ENCODE measurements around the gene KCNA2.
A peak's percentile ranks its signal among the peaks of the same experiment; 100 is the strongest.

Gene KCNA2
- total RNA-seq, result 2.2 to 4.3 reads per million in 2 donors

DNA sequence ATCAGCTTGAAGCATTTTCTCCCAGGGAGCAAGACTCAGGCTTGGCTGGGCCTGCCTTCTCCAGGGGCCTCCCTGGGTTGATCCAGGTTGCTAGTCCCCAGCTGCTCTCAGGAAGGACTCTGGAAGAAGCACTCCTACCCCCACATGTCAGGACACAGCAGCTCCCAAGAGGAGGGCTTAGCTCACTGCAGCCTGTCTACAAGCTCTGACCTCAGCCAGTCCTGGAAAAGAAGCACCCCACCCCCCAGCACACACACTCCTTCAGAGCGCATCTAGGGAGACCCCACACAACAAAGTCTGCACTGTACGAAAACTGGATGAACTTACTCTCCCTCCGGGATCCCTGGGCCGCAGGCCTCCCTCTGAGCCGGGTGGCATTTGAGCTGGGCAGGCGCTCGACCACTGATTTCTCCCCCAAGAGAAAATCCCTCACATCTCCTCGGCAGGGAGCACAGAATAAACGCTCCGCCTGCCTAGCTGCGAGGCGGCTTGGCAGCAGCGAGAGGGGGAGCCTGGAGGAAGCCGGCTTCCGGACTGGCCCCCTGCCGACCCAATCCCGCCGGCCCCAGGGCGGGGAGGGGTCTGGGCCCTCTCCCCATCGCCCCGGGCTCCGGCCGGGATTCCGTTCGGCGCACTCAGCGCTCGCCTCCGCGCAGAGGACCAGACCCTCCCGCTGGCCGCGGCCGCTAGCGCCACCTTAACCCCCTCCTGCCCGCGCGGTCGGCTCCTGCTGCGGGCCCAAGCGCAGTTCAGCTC lies at the start of gene KCNA2:
Gene KCNA2, minus strand, starts transcription at position 458 of the 756 bp plus-strand sequence. CDS start 1,576 bp downstream, outside the sequence.
- no peak for DNase-seq

DNA sequence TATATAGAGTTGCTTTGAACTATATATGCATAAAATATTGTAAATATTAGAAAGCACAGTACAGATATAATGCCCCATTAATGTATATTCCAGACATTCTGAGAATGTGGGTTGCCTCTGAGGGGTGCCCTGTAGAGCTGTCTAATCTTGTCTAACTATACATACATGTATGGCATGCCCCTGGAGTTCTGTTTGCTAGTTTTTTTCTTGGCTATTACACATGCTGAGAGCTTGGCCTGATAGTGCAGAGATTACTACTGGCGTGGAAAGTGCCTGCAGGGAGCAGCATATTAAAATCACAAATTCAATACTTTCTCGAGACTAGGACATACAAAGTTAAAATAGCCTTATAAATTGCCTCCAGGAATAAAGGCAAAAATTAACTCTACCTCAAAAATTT lies 44.5 kb upstream of the KCNA2 start:
- no peak for DNase-seq

DNA sequence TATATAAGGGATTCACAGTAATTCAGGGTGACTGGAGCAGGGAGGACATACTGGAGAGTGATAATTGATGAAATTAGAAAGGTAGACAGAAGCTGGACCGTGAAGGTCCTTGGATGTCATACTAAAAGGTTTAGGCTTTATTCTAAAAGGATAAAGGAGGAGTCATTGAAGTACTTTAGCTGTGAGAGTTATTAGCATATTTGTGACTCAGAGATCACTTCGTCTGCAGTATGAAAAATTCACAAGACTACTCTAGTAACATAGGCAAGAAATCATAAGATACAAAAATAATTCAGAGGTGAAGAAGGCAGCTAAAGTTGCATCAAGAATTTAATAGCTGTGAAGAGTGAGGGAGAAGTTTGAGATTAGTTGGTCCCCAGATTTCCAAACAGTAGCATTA lies 42.3 kb upstream of the KCNA2 start:
- DNase-seq, result no peak

GRCh38 chr1:110647254-110647891 lies 41.2 kb upstream of the KCNA2 start:
- no peak for DNase-seq

- DNase-seq, result no peak
These were observed 39.9 kb upstream of the KCNA2 start for GRCh38 chr1:110645821-110646735.

DNA sequence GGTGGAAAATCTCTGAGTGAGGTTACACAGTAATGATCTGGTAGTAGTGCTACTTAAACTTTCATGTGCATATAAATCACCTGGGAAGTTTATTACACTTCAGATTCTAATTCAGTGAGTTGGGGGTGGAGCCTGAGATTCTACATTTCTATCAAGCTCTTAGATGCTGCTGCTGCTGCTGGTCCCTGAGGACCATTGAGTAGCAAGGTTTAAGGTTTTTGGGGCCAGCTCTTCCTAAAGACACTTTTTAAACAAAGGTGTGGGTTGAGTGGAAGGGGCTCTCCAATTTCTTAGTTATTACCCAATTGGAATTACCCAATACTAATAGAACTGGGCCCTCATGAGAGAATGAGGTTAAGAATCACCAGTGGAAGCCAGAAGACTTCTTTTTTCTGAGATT lies 39.1 kb upstream of the KCNA2 start:
- no peak for DNase-seq

DNA sequence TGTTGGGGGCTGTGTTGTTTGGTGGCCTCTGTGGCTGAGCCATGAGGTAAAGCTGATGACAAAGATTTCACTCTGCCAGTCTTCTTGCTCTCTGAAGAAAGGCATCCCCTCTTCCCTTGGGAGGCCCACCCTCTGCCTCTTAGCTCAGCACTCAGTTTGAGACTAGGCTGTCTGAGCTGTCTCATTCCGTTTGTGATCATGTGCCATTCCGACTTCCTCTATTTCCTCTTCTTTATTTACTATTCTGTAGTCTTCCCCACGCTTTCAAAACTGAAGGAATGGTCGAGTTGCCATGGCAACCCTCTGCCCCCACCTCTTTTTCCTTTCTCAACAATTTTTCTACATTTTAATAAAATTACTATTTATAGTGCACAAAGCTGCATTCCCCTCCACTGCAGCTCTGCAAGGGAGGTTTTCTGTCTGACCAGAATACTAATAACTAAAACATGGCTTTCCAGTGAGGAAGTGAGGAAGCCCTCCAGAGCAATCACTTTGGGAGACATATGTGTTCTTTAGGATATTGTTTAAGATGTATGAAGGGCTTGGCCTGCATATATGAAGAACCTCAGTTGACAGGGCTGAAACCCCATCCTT lies 37.8 kb upstream of the KCNA2 start:
- DNase-seq, result no peak

- DNase-seq, result no peak
These were observed 33.7 kb upstream of the KCNA2 start for GRCh38 chr1:110639724-110640386.

DNA sequence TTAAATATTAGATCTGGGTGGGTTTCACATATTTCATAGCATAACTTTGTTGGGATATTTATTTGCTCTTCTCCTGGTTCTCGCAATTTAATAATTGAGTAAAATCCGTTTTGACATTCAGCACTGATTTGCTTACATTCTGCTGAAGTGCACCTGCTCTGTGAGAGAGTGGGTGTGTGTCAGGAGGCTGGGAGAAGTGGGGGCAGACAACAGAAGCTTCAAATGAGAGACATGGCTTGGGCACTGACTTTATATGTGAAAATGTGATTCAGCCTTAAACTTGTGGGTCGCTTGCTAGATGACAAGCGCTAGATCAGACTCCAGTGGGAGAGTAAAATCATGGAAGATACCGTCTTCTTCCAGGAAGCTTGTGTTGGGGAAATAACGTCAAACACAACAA lies 32.4 kb upstream of the KCNA2 start:
- no peak for DNase-seq

GRCh38 chr1:110638058-110638457 lies 31.9 kb upstream of the KCNA2 start:
- no peak for DNase-seq

- no peak for DNase-seq
These were observed 31.3 kb upstream of the KCNA2 start for GRCh38 chr1:110637475-110637874.

GRCh38 chr1:110636149-110636935 lies 30.2 kb upstream of the KCNA2 start:
- no peak for DNase-seq

DNA sequence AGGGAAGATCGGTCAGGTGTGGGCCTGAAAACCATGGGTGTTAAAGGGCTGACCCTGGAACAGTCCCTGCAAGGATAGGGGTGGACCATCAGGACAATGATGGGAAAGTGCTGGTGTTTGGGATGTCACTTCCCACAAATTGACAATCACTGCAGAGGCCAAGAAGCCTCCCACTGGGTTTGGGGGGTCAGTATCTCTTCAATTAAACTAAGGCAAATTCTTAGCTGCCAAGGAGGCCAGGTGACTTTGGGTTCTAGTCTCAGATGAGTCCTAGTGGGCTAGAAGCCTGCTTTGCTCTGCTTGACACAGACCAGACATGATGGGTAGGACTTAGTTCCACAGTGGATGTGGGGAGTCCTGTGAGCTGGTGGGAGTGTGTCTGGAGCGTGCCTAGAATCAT lies 29.3 kb upstream of the KCNA2 start:
- no peak for DNase-seq

DNA sequence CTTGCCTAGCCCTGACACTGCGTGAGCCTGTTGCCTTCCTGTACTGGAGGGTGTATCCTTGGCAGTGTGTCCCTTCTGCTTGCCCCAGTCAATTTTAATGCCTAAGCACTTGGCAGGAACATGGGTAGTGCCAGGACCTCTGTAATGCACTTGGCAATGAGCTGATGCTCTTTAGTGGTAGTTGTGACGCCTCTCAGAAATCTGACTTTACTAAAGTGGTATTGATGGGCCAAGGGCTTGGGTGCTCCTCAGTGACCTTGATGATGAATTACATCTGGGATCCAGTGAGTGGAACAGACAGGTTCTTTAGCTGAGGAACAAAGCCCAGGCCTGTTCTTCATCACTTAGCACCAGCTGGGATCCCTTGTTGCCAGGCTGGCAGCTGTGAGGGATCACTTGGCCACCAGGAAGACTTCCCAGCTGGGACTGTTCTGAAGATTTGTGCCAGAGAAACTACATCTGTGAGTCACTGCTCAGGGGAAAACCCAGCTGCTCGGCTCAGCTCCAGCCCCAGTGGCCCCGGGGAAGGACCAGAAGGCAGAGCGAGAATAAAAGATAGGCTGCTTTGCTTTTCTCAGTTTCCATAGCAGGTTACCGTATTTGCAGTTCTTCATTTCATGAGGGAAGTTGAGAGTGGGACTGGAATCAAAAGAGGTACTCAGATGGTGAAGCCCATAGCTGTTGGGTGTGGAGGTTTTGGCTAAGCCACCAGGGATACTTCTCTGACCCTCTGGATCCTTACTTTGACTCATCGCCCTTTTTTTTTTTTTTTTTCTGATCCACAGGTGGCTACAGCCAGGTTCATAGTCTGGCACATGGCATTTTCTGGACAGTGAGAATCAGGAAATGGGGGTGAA lies 28.5 kb upstream of the KCNA2 start:
- peak; percentile 54 for DNase-seq

DNA sequence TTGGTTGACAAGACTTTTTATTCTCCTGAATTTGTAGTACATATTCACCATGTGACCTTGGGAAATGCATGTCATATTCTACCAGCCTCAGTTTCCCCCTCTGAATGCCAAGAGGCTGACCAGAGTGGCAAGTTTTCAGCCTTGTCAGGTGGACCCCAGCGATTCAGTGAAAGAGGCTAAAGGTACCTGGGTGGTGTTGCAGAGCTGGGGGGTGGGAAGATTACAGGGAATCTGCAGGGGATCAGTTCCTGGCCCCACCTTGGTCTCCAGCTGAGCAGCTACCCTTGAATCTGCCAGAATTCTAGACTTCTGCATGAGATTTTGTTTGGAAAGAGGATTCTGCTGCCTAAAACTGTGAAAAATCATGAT lies 27.9 kb upstream of the KCNA2 start:
- no peak for DNase-seq

- DNase-seq, result no peak
These were observed 27.5 kb upstream of the KCNA2 start for GRCh38 chr1:110633646-110634030.

- no peak for DNase-seq
These were observed 25.9 kb upstream of the KCNA2 start for GRCh38 chr1:110631836-110632620.

DNA sequence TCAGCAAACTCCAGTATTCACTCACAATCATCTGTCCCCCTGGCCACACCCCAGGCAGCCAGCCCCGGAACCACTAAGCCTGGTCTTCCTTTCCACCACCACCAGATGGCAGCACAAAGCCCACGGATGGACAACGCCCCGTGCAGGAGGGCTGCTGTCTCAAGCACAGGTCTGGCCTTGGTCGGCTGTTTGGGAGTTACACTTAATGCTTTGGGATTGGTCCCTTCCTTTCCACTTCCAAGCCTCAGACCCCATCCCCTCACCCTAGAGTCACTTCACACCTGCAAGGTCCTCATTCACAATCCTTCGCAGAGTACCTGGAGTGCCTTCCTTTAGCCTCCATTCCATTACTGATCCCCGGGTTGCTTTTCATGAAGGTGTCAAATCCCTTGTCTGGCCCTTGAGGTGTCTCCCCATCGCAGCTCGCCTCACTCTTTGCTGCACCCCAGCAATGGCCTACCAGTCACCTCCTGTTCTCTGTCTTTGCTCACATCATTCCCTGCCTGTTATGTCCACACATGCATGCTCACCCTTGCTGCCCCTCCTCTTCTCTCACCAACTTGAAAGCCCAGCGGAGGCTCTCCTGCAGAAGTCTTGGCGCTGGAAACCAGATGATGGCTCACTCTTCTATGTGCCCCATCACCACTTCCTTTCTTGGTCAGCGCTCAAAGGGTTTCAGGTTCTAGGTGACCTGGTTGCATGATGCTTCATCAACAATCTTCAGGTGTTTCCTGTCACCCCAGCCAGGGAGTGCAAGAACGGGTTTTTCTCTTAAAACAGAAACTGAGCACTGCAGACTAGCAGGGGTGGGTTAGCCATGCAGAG lies 24.9 kb upstream of the KCNA2 start:
- peak; percentile 84 for DNase-seq

Data from T-helper 9 cell (primary cell).